Kidney epithelial cell (primary cell): Measurements from ENCODE around the gene PTPRT. TPM values are rescaled to one million over a fixed set of nuclear protein-coding genes. Genes with fewer than 3 reads are reported as not detected.

ENCODE experiments used
- DNase-seq: peaks from one replicate; pipeline ENCODE4 v3.0.0-alpha.2; 2010; ENCODE audit warnings: low read depth
- H3K27me3 ChIP-seq: 2 replicates; pipeline ENCODE4 v1.6.0; 2011; ENCODE audit warnings: low read length; ENCODE audit not compliant: control insufficient read depth, insufficient read depth
- H3K36me3 ChIP-seq: 2 replicates; pipeline ENCODE4 v1.5.1; 2011; ENCODE audit warnings: low read length; ENCODE audit not compliant: control insufficient read depth, insufficient read depth
- H3K4me3 ChIP-seq: 2 replicates; pipeline ENCODE4 v1.5.1; 2011; ENCODE audit warnings: low read depth, mild to moderate bottlenecking, control low read depth, low read length
- total RNA-seq: library from RNA; depleted of rRNA; stranded (reverse); fragments of >200 nt; gene quantifications from 2 replicates; pipeline ENCODE4 v1.2.3, GENCODE V29; 2015
- TF ChIP-seq, protein P1 (sequence below): IDR thresholded peaks from 2 replicates; pipeline ENCODE4 v1.5.1; 2011; ENCODE audit warnings: mild to moderate bottlenecking, moderate library complexity, low read length, control low read depth, inconsistent platforms; ENCODE audit not compliant: insufficient read depth, poor library complexity, severe bottlenecking

The PTPRT gene
- total RNA-seq, 1 donor from 2014 or later, result 0.25 TPM

- no peak overlapping the region for H3K4me3 ChIP-seq
- H3K27me3 ChIP-seq, result no peaks in the 10 kb centered on the region
- no peak for DNase-seq
- TF ChIP-seq, protein P1, sequence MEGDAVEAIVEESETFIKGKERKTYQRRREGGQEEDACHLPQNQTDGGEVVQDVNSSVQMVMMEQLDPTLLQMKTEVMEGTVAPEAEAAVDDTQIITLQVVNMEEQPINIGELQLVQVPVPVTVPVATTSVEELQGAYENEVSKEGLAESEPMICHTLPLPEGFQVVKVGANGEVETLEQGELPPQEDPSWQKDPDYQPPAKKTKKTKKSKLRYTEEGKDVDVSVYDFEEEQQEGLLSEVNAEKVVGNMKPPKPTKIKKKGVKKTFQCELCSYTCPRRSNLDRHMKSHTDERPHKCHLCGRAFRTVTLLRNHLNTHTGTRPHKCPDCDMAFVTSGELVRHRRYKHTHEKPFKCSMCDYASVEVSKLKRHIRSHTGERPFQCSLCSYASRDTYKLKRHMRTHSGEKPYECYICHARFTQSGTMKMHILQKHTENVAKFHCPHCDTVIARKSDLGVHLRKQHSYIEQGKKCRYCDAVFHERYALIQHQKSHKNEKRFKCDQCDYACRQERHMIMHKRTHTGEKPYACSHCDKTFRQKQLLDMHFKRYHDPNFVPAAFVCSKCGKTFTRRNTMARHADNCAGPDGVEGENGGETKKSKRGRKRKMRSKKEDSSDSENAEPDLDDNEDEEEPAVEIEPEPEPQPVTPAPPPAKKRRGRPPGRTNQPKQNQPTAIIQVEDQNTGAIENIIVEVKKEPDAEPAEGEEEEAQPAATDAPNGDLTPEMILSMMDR, result no peak
- no peaks in the 10 kb centered on the region for H3K36me3 ChIP-seq
Measured at GRCh38 chr20:42981253-42981652, 208.5 kb downstream of the PTPRT start.

DNA sequence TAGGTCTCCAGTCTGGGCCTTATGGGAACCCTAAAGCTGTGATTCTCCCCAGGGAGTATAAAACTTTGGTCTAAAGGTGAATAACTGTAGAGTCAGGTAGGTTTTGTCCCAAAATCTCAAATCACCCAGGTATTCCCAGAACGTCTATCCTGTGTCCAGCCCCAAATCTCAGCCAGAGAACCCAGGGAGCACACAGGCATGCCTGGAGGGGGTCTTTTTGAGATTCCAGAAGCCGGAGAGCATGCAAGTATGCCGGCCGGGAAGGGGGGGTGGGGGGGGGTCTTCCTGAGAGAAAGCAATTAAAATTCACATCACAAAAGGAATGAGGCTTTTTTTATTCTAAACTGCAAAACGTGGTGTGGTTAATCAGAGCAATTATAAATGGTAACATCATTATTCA lies 210.0 kb downstream of the PTPRT start:
- DNase-seq, result no peak
- no peak overlapping the region for H3K4me3 ChIP-seq
- TF ChIP-seq, protein P1, result no peak
- no peaks in the 10 kb centered on the region for H3K27me3 ChIP-seq
- H3K36me3 ChIP-seq, result no peaks in the 10 kb centered on the region

DNA sequence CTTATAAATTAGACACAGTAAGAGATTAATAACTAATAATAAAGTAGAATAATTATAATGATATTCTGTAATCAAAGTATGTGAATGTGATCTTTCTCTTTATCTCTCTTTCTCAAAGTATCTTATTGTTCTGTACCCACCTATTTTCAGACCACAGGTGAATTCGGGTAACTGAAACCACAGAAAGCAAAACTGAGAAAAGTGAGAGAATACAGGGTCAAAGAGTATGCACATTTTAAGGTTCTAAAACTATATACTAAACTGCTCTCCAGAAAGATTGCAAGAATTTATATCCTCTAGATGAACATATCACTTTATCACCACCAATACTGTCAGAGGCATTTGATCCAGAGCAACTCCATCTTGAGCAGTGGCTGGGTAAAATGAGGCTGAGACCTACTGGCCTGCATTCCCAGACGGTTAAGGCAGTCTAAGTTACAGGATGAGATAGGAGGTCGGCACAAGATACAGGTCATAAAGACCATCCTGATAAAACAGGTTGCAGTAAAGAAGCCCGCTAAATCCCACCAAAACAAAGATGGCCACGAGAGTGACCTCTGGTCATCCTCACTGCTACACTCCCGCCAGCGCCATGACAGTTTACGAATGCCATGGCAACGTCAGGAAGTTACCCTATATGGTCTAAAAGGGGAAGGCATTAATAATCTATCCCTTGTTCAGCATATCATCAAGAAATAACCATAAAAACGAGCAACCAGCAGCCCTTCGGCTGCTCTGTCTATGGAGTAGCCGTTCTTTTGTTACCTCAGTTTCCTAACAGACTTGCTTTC lies 211.3 kb downstream of the PTPRT start:
- H3K36me3 ChIP-seq, result no peaks in the 10 kb centered on the region
- TF ChIP-seq, protein P1, result no peak
- no peaks in the 10 kb centered on the region for H3K27me3 ChIP-seq
- no peak for DNase-seq
- no peak overlapping the region for H3K4me3 ChIP-seq

DNA sequence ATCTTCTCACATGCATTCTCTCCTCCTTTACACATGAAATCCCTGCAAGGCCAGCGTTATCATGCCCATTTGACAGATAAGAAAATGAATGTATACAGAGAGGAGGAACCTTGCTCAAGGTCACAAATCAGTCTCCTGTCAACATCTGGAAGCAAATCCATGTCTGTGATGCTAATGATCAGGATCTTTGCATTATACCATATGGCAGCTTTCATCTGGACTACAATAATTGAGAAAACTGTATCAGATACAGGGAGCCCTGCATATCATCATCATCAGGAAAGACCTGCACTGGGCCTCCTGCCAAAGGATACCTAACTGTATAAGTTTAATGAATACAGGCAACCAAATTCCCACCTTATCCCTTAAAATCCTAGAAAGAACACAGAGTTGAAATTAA lies 213.7 kb downstream of the PTPRT start:
- no peak overlapping the region for H3K4me3 ChIP-seq
- H3K27me3 ChIP-seq, result no peaks in the 10 kb centered on the region
- no peak for DNase-seq
- H3K36me3 ChIP-seq, result no peaks in the 10 kb centered on the region
- TF ChIP-seq, protein P1, result no peak

DNA sequence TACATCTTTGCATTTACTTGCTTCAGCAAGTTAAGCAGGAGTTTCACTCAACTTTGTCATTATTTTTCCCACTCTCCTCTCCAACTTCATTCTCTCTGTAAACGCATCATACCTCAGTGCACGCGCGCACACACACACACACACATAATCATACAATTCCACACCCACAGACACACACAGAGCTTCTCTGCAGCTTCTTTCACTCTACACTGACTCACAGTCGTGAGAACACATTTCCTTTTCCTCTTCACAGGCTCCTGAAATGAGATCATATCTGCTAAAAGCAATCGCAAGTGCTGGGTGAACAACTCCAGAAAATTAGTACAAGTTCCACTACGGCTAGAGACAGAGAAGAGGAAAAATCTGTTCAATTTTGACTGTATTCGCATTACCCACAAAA lies 215.4 kb downstream of the PTPRT start:
- DNase-seq, result no peak
- TF ChIP-seq, protein P1, result no peak
- no peaks in the 10 kb centered on the region for H3K36me3 ChIP-seq
- no peaks in the 10 kb centered on the region for H3K27me3 ChIP-seq
- H3K4me3 ChIP-seq, result no peak overlapping the region

DNA sequence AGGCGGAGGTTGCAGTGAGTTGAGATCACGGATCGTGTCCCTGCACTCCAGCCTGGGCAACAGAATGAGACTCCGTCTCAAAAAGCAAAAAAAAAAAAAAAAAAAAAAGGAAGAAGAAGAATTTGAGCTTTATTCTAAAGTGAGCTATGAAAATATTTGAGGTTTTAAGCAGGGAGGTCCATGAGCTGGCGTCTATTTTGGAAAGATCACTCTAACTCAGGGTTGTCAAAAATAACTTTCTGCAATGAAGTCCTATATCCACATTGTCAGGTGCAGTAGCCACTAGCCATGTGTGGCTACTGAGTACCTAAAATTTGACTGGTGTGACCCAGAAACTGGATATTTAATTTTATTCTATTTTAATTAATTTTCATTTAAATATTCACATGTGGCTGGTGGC lies 217.1 kb downstream of the PTPRT start:
- TF ChIP-seq, protein P1, result no peak
- H3K4me3 ChIP-seq, result no peak overlapping the region
- H3K27me3 ChIP-seq, result no peaks in the 10 kb centered on the region
- no peaks in the 10 kb centered on the region for H3K36me3 ChIP-seq
- DNase-seq, result no peak
